Measurements from ENCODE around the gene PTX3.

DNA sequence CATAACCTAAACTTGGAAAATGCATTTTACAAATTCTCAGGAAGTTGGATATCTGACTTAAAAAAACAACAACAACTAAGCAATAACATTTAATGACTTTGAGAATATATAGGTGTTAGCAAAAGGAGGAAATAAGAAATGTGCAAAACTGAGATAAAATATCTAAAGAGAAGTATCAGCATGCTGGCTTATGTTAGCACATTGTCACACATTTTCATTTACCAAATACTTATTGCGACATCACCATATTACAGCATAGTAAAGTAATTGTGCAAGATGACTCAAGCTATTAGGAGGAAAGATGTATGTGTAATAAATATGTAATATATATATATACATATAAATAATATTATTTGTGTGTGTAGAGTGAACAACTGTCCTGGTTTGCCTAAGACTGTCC is 9.2 kb downstream of the PTX3 start:
- TF ChIP-seq, protein P1, sequence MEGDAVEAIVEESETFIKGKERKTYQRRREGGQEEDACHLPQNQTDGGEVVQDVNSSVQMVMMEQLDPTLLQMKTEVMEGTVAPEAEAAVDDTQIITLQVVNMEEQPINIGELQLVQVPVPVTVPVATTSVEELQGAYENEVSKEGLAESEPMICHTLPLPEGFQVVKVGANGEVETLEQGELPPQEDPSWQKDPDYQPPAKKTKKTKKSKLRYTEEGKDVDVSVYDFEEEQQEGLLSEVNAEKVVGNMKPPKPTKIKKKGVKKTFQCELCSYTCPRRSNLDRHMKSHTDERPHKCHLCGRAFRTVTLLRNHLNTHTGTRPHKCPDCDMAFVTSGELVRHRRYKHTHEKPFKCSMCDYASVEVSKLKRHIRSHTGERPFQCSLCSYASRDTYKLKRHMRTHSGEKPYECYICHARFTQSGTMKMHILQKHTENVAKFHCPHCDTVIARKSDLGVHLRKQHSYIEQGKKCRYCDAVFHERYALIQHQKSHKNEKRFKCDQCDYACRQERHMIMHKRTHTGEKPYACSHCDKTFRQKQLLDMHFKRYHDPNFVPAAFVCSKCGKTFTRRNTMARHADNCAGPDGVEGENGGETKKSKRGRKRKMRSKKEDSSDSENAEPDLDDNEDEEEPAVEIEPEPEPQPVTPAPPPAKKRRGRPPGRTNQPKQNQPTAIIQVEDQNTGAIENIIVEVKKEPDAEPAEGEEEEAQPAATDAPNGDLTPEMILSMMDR (conservative IDR thresholded peaks at IDR 0.05), result no peak
- TF ChIP-seq ZFX (IDR thresholded peaks at IDR 0.05), result no peak

All from C4-2B (cell line).